ENCODE data around the gene ABTB2. TPM values are rescaled to one million over a fixed set of nuclear protein-coding genes. Genes with fewer than 3 reads are reported as not detected.

ABTB2 gene
- total and polyA plus RNA-seq, 10 of the 15 experiments (the other 5 are each of a cell fraction or from before 2014, with no cell fraction given): 0.13 to 2.1 (median 0.72) TPM

- DNase-seq (ENCODE audit: low read depth, low spot score) (no peak), ATAC-seq (no peak), FAIRE-seq (no peak)
- ChIA-PET POLR2A (interaction anchor here (0.9 to 2.0 kb wide), 4 partner anchors 114 to 182 kb away, joined by 3 to 6 read pairs (median 4); no protein-coding TSS in a partner anchor), RAD21 (ENCODE audit: unreplicated experiment) (interaction anchor here (1.1 to 14.6 kb wide), 5 partner anchors 107 to 181 kb away, joined by 3 to 249 read pairs (median 4); no protein-coding TSS in a partner anchor), SMC1A (ENCODE audit: uncharacterized antibody, unreplicated experiment) (interaction anchor here (0.8 to 12.0 kb wide), 19 partner anchors 10 to 364 kb away, joined by 3 to 171 read pairs (median 4); no protein-coding TSS in a partner anchor), CTCF (interaction anchor here (0.9 to 9.5 kb wide), 10 partner anchors 14 to 359 kb away, joined by 3 to 167 read pairs (median 5); no protein-coding TSS in a partner anchor)
- peak overlapping the region; percentile 92 for H3K4me2 ChIP-seq (ENCODE audit: control insufficient read depth, insufficient read depth)
- no peaks in the 10 kb centered on the region for H3K36me3 ChIP-seq (ENCODE audit: control insufficient read depth in 2 of 2, insufficient read depth in 2 of 2, low read length in 1 of 2)
- peaks cover 16% of the 10 kb centered on the region for H3K79me2 ChIP-seq (ENCODE audit: control insufficient read depth, insufficient read depth, low read length)
- no peak overlapping the region for H3K27ac ChIP-seq (ENCODE audit: control insufficient read depth, insufficient read depth)
- in situ Hi-C loops (cut with MboI) (loop anchor here (5.0 kb wide), 4 partner anchors 114 to 494 kb away; no protein-coding TSS in a partner anchor), intact Hi-C loops (cut with micrococcal nuclease; ENCODE audit: unreplicated experiment) (loop anchor here (5.0 kb wide), 1 partner anchor 304 kb away; the partner anchor contains the start of gene CAPRIN1)
- H3K9ac ChIP-seq (ENCODE audit: control insufficient read depth, insufficient read depth, low read length): peak overlapping the region; percentile 41; the same call in 1 of the 2 replicates
- peaks cover 3% of the 10 kb centered on the region; the same call in 1 of the 2 replicates for H4K20me1 ChIP-seq (ENCODE audit: control insufficient read depth, insufficient read depth)
- H3K4me1 ChIP-seq (ENCODE audit: control insufficient read depth, insufficient read depth, low read length): peaks cover 19% of the 10 kb centered on the region
- peak overlapping the region; percentile 73 for H3K4me3 ChIP-seq
- peaks cover 0 to 3% of the 10 kb centered on the region in 2 experiments; a peak in 2 of 4 replicates for H3K27me3 ChIP-seq (replicated peaks in 1 of 2; ENCODE audit: control insufficient read depth in 2 of 2, insufficient read depth in 2 of 2, low read length in 1 of 2)
- H2AFZ ChIP-seq (ENCODE audit: control insufficient read depth, low read depth, low read length): no peak overlapping the region
- no TSS peak for BruUV-seq (replicated peaks)
- WGBS (ENCODE audit: insufficient coverage, insufficient replicate concordance, low lambda C conversion rate, missing lambda C conversion rate): 46% methylated on average over 7 of the region's 7 CpGs
- H3K9me3 ChIP-seq (replicated peaks; ENCODE audit: control insufficient read depth, insufficient read depth, low read length): no peaks in the 10 kb centered on the region
- TF ChIP-seq BRCA1 (IDR thresholded peaks at IDR 0.05; ENCODE audit: low read depth, low read length) (no peak), MYC (IDR thresholded peaks at IDR 0.05; ENCODE audit: insufficient read depth, insufficient read length, insufficient replicate concordance, low read length, severe bottlenecking) (no peak)
Observed at GRCh38 chr11:34356130-34356529, 1.7 kb downstream of the ABTB2 start.

- H3K27ac ChIP-seq (ENCODE audit: control insufficient read depth, insufficient read depth): no peak overlapping the region
- ChIA-PET POLR2A (interaction anchor here (0.9 to 1.0 kb wide), 2 partner anchors 114 to 177 kb away, joined by 3 to 6 read pairs; no protein-coding TSS in a partner anchor), RAD21 (ENCODE audit: unreplicated experiment) (interaction anchor here (1.1 to 14.6 kb wide), 7 partner anchors 16 to 202 kb away, joined by 3 to 249 read pairs (median 5); no protein-coding TSS in a partner anchor), CTCF (interaction anchor here (0.7 to 9.5 kb wide), 10 partner anchors 14 to 358 kb away, joined by 3 to 167 read pairs (median 4); no protein-coding TSS in a partner anchor), SMC1A (ENCODE audit: uncharacterized antibody, unreplicated experiment) (interaction anchor here (0.8 to 12.0 kb wide), 20 partner anchors 10 to 363 kb away, joined by 3 to 171 read pairs (median 4); no protein-coding TSS in a partner anchor)
- peaks cover 0 to 3% of the 10 kb centered on the region in 2 experiments; a peak in 2 of 4 replicates for H3K27me3 ChIP-seq (replicated peaks in 1 of 2; ENCODE audit: control insufficient read depth in 2 of 2, insufficient read depth in 2 of 2, low read length in 1 of 2)
- H3K4me2 ChIP-seq (ENCODE audit: control insufficient read depth, insufficient read depth): peak overlapping the region; percentile 92
- BruUV-seq (replicated peaks): no TSS peak
- peaks cover 16% of the 10 kb centered on the region for H3K79me2 ChIP-seq (ENCODE audit: control insufficient read depth, insufficient read depth, low read length)
- peak overlapping the region; percentile 73; the same call in 1 of the 2 replicates for H3K4me3 ChIP-seq
- H2AFZ ChIP-seq (ENCODE audit: control insufficient read depth, low read depth, low read length): no peak overlapping the region
- intact Hi-C loops (cut with micrococcal nuclease; ENCODE audit: unreplicated experiment): loop anchor here (5.0 kb wide), 1 partner anchor 303 kb away; the partner anchor contains the start of gene CAPRIN1
- no peak overlapping the region; the same call in 1 of the 2 replicates for H3K9ac ChIP-seq (ENCODE audit: control insufficient read depth, insufficient read depth, low read length)
- no peaks in the 10 kb centered on the region for H3K36me3 ChIP-seq (ENCODE audit: control insufficient read depth in 2 of 2, insufficient read depth in 2 of 2, low read length in 1 of 2)
- H4K20me1 ChIP-seq (ENCODE audit: control insufficient read depth, insufficient read depth): peaks cover 3% of the 10 kb centered on the region; the same call in 1 of the 2 replicates
- DNase-seq (ENCODE audit: low read depth, low spot score) (no peak), ATAC-seq (no peak), FAIRE-seq (no peak)
- H3K9me3 ChIP-seq (replicated peaks; ENCODE audit: control insufficient read depth, insufficient read depth, low read length): no peaks in the 10 kb centered on the region
- WGBS (ENCODE audit: insufficient coverage, insufficient replicate concordance, low lambda C conversion rate, missing lambda C conversion rate): 94% methylated on average over 3 of the region's 3 CpGs
- no peak for TF ChIP-seq MTA2 (IDR thresholded peaks at IDR 0.05; ENCODE audit: low read depth)
- peaks cover 20% of the 10 kb centered on the region for H3K4me1 ChIP-seq (ENCODE audit: control insufficient read depth, insufficient read depth, low read length)
- in situ Hi-C loops (cut with MboI): loop anchor here (5.0 kb wide), 4 partner anchors 113 to 493 kb away; no protein-coding TSS in a partner anchor
Observed at GRCh38 chr11:34355726-34356125, 2.1 kb downstream of the ABTB2 start.
